GM06990 (cell line): ENCODE measurements around the gene ACADS.

ENCODE experiments used
- DNase-seq: peaks from one replicate; pipeline ENCODE4 v3.0.0-alpha.2; 2011; ENCODE audit not compliant: insufficient read length; ENCODE audit errors: extremely low read depth
- H3K27me3 ChIP-seq: replicated peaks from 2 replicates; pipeline ENCODE4 v1.6.0; 2011; ENCODE audit warnings: low read length; ENCODE audit not compliant: control insufficient read depth, insufficient read depth
- H3K36me3 ChIP-seq: 2 replicates; pipeline ENCODE4 v1.5.1; 2011; ENCODE audit warnings: low read length; ENCODE audit not compliant: control insufficient read depth, insufficient read depth
- H3K4me3 ChIP-seq: replicated peaks from 2 replicates; pipeline ENCODE4 v1.5.1; 2011; ENCODE audit warnings: low read depth, mild to moderate bottlenecking, control low read depth, low read length
- CTCF ChIP-seq: IDR thresholded peaks from 2 replicates; pipeline ENCODE4 v1.5.1; 2011; ENCODE audit warnings: low read length, control low read depth, mild to moderate bottlenecking, inconsistent platforms; ENCODE audit not compliant: insufficient read depth, poor library complexity, severe bottlenecking

The ACADS gene

GRCh38 chr12:120739031-120739762 lies 13.6 kb downstream of the ACADS start:
- H3K4me3 ChIP-seq = no peak overlapping the region
- no peak for DNase-seq
- TF ChIP-seq CTCF = no peak
- H3K36me3 ChIP-seq = no peaks in the 10 kb centered on the region; the same call in 1 of the 2 replicates
- H3K27me3 ChIP-seq = no peaks in the 10 kb centered on the region

- no peak for TF ChIP-seq CTCF
These were observed 14.4 kb downstream of the ACADS start for GRCh38 chr12:120739821-120740613.

GRCh38 chr12:120740871-120741270 lies 15.2 kb downstream of the ACADS start:
- Histone ChIP-seq H3K4me3 (no peak overlapping the region), H3K36me3 (no peaks in the 10 kb centered on the region; the same call in 1 of the 2 replicates), H3K27me3 (no peaks in the 10 kb centered on the region)
- no peak for TF ChIP-seq CTCF
- no peak for DNase-seq

More at GRCh38 chr12:120739821-120740613, 14.4 kb downstream of the ACADS start:
- no peaks in the 10 kb centered on the region for H3K27me3 ChIP-seq
- no peak for DNase-seq
- no peaks in the 10 kb centered on the region; the same call in 1 of the 2 replicates for H3K36me3 ChIP-seq
- H3K4me3 ChIP-seq = no peak overlapping the region

- Histone ChIP-seq H3K4me3 (no peak overlapping the region), H3K36me3 (no peaks in the 10 kb centered on the region; the same call in 1 of the 2 replicates), H3K27me3 (no peaks in the 10 kb centered on the region)
- no peak for TF ChIP-seq CTCF
- DNase-seq = no peak
These were observed 16.1 kb downstream of the ACADS start for GRCh38 chr12:120741476-120742421.

GRCh38 chr12:120744922-120745493 lies 19.4 kb downstream of the ACADS start:
- Histone ChIP-seq H3K27me3 (no peaks in the 10 kb centered on the region), H3K4me3 (no peak overlapping the region), H3K36me3 (no peaks in the 10 kb centered on the region)
- no peak for TF ChIP-seq CTCF
- no peak for DNase-seq
